ENCODE results near the gene SIGLEC10.

- peak; percentile 75 for TF ChIP-seq CTCF (IDR thresholded peaks at IDR 0.05; ENCODE audit: low read length)
- no peak for TF ChIP-seq EZH2 (IDR thresholded peaks at IDR 0.05; ENCODE audit: borderline replicate concordance, low read length)
Measured at GRCh38 chr19:51439021-51439465, 21.6 kb upstream of the SIGLEC10 start.
